Neural progenitor cell (in vitro differentiated cells): ENCODE data around the gene VCL. TPM values are rescaled to one million over a fixed set of nuclear protein-coding genes. Genes with fewer than 3 reads are reported as not detected.
"Not testable (repeated sequence)": the region's sequence is repeated elsewhere in the genome, so short reads cannot be mapped to it uniquely, and the experiment has no call there.

Source experiments
- DNase-seq: peaks from one replicate; pipeline ENCODE4 v3.0.0-alpha.2; 2016; ENCODE audit warnings: low spot score
- H2AFZ ChIP-seq: fragments of 200-600 bp; sonication (generic); replicated peaks from 2 replicates; pipeline ENCODE4 v1.6.1; 2016; ENCODE audit warnings: antibody characterized with exemption
- H3F3A ChIP-seq: fragments of 200-600 bp; sonication (generic); 2 replicates; pipeline ENCODE4 v1.6.1; 2016; ENCODE audit warnings: antibody characterized with exemption, low read depth
- H3K27ac ChIP-seq: fragments of 200-600 bp; sonication (generic); 2 replicates; pipeline ENCODE4 v1.5.1; 2016; ENCODE audit warnings: mild to moderate bottlenecking
- H3K27me3 ChIP-seq: fragments of 200-600 bp; sonication (generic); 2 replicates; pipeline ENCODE4 v1.6.1; 2016; ENCODE audit warnings: mild to moderate bottlenecking, moderate library complexity
- H3K36me3 ChIP-seq: fragments of 200-600 bp; sonication (generic); 2 replicates; pipeline ENCODE4 v1.5.1; 2016
- H3K4me1 ChIP-seq: fragments of 200-600 bp; sonication (generic); 2 replicates; pipeline ENCODE4 v1.6.1; 2016; ENCODE audit warnings: mixed run types
- H3K4me2 ChIP-seq: fragments of 200-600 bp; sonication (generic); 2 replicates; pipeline ENCODE4 v1.6.1; 2016
- H3K4me3 ChIP-seq: fragments of 200-600 bp; sonication (generic); 2 replicates; pipeline ENCODE4 v1.5.1; 2016
- H3K79me2 ChIP-seq: fragments of 200-600 bp; sonication (generic); 2 replicates; pipeline ENCODE4 v1.6.1; 2016; ENCODE audit warnings: low read depth
- H3K9ac ChIP-seq: fragments of 200-600 bp; sonication (generic); 2 replicates; pipeline ENCODE4 v1.6.1; 2016
- H3K9me3 ChIP-seq: fragments of 200-600 bp; sonication (generic); 2 replicates; pipeline ENCODE4 v1.5.1; 2016; ENCODE audit warnings: low read depth
- H4K20me1 ChIP-seq: fragments of 200-600 bp; sonication (generic); 2 replicates; pipeline ENCODE4 v1.6.1; 2016; ENCODE audit warnings: low read depth
- H3K27ac Mint-ChIP-seq: 3 replicates; pipeline ENCODE4 v1.8.0; 2021; ENCODE audit warnings: mixed read lengths
- H3K27me3 Mint-ChIP-seq: 2 replicates; pipeline ENCODE4 v1.8.0; 2022; ENCODE audit warnings: low read depth, mild to moderate bottlenecking, inconsistent platforms, moderate library complexity, mixed read lengths; ENCODE audit not compliant: insufficient read depth
- H3K36me3 Mint-ChIP-seq: 3 replicates; pipeline ENCODE4 v1.8.0; 2021; ENCODE audit warnings: mixed read lengths
- H3K4me1 Mint-ChIP-seq: 3 replicates; pipeline ENCODE4 v1.8.0; 2021; ENCODE audit warnings: mixed read lengths
- H3K4me3 Mint-ChIP-seq: 3 replicates; pipeline ENCODE4 v1.8.0; 2021; ENCODE audit warnings: mild to moderate bottlenecking, moderate library complexity, mixed read lengths
- H3K9me3 Mint-ChIP-seq: 3 replicates; pipeline ENCODE4 v1.8.0; 2020; ENCODE audit warnings: mixed read lengths
- EZH2 ChIP-seq: fragments of 200-600 bp; sonication (generic); IDR thresholded peaks from 2 replicates; pipeline ENCODE4 v1.6.1; 2017; ENCODE audit warnings: antibody characterized with exemption, mild to moderate bottlenecking, moderate library complexity
- EZH2phosphoT487 ChIP-seq: fragments of 200-600 bp; sonication (generic); IDR thresholded peaks from 2 replicates; pipeline ENCODE4 v1.6.1; 2017; ENCODE audit warnings: antibody characterized with exemption
- total RNA-seq: library from RNA; depleted of rRNA; stranded (reverse); fragments of >200 nt; gene quantifications from 2 replicates; pipeline ENCODE4 v1.2.3, GENCODE V29; 2015; ENCODE audit warnings: low replicate concordance
- TF ChIP-seq, protein P1 (sequence below): fragments of 200-600 bp; sonication (generic); IDR thresholded peaks from 2 replicates; pipeline ENCODE4 v1.5.1; 2017; ENCODE audit warnings: antibody characterized with exemption, mild to moderate bottlenecking

VCL gene
- total RNA-seq, 1 donor from 2014 or later: 96.9 TPM

DNA sequence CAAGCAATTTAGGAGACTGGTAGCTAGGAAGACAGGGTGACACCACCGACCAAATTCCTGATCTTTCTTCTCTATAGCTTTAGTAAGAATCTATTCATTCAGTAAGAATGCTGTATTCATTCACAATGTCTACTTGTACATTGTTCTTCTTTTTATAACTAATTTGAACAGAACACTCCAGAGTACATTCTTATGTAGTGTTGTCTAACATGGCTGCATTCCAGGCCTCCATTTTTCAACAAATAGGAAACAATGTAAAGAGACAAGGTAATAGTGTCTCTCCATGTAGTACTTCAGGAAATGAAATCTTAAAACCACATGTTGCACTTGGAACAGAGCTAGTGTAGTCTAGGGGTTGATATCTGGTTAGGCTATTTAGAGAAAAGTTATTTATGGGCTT lies 1.8 kb downstream of the VCL start:
- Mint-ChIP-seq H3K27me3 (peaks cover 8% of the 10 kb centered on the region), H3K27ac (peak overlapping the region; percentile 98), H3K4me1 (peaks cover 36% of the 10 kb centered on the region), H3K4me3 (peak overlapping the region; percentile 96), H3K36me3 (peaks cover 17% of the 10 kb centered on the region), H3K9me3 (no peaks in the 10 kb centered on the region)
- Histone ChIP-seq H3K79me2 (peaks cover 67% of the 10 kb centered on the region), H4K20me1 (peaks cover 35% of the 10 kb centered on the region), H3K9ac (peak overlapping the region; percentile 86), H3K27ac (no peak overlapping the region), H3K4me3 (peak overlapping the region; percentile 96), H3K27me3 (no peaks in the 10 kb centered on the region), H3K9me3 (no peaks in the 10 kb centered on the region), H3F3A (peaks cover 32% of the 10 kb centered on the region), H3K36me3 (no peaks in the 10 kb centered on the region), H2AFZ (no peak overlapping the region), H3K4me1 (peaks cover 27% of the 10 kb centered on the region), H3K4me2 (peak overlapping the region; percentile 97)
- TF ChIP-seq EZH2phosphoT487 (no peak), EZH2 (no peak)
- TF ChIP-seq, protein P1, sequence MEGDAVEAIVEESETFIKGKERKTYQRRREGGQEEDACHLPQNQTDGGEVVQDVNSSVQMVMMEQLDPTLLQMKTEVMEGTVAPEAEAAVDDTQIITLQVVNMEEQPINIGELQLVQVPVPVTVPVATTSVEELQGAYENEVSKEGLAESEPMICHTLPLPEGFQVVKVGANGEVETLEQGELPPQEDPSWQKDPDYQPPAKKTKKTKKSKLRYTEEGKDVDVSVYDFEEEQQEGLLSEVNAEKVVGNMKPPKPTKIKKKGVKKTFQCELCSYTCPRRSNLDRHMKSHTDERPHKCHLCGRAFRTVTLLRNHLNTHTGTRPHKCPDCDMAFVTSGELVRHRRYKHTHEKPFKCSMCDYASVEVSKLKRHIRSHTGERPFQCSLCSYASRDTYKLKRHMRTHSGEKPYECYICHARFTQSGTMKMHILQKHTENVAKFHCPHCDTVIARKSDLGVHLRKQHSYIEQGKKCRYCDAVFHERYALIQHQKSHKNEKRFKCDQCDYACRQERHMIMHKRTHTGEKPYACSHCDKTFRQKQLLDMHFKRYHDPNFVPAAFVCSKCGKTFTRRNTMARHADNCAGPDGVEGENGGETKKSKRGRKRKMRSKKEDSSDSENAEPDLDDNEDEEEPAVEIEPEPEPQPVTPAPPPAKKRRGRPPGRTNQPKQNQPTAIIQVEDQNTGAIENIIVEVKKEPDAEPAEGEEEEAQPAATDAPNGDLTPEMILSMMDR: no peak
- peak; percentile 10 for DNase-seq

DNA sequence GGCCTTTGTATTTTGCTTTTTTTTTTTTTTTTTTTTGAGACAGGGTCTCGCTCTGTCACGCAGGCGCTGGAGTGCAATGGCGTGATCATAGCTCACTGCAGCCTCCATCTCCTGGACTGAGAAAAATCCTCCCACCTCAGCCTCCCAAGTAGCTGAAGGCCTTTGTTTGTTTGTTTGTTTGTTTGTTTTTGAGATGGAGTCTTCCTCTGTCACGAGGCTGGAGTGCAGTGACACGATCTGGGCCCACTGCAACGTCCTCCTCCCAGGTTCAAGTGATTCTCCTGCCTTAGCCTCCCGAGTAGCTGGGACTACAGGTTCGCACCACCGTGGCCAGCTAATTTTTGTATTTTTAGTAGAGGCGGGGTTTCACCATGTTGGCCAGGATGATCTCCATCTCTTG lies 2.3 kb downstream of the VCL start:
- Mint-ChIP-seq H3K36me3 (peaks cover 17% of the 10 kb centered on the region), H3K4me1 (peaks cover 34% of the 10 kb centered on the region), H3K4me3 (peak overlapping the region; percentile 96)
- DNase-seq, H3K27ac Mint-ChIP-seq, H3K27me3 Mint-ChIP-seq, H3K36me3 ChIP-seq, H2AFZ ChIP-seq, H3K9me3 Mint-ChIP-seq, H3K27me3 ChIP-seq, H3K9ac ChIP-seq, H3K9me3 ChIP-seq, H3K27ac ChIP-seq: not testable (repeated sequence)
- peaks cover 35% of the 10 kb centered on the region for H4K20me1 ChIP-seq
- H3F3A ChIP-seq: peaks cover 26% of the 10 kb centered on the region
- peak overlapping the region; percentile 96 for H3K4me3 ChIP-seq
- H3K4me2 ChIP-seq: peak overlapping the region; percentile 97
- peaks cover 72% of the 10 kb centered on the region for H3K79me2 ChIP-seq
- H3K4me1 ChIP-seq: peaks cover 22% of the 10 kb centered on the region

DNA sequence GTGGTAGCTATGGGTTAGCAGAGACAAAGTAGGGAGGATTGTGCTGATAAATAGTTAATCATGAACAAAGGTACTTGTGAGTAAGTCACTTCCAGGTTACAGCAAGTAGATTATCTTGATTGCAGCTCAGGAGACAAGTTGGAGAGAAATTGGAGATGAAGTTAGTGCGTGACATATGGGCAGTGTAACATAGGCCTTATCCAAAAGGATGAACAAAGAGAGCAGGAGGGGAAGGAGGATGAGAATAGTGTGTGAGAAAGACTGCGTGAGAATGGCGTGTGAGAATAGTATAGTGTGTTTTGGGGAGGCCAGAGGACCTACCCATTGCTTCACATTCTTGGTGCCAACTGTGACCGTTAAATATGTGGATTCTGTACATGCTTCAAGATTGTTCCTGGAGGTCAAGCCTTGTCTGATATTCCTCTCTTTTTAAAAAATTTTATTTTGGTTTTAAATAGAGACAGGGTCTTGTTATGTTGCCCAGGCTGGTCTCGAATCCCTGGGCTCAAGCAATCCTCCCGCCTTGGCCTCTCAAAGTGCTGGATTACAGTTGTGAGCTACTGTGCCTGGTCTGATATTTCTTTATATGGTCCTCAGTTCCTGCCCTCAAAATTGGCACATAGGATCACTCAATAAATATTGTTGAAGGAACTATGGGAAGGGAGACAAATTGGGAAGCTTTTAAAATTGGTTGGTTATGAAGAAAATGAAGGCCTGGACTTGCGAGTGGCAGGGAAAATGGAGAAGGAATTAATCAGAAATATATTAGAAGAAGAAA lies 3.2 kb downstream of the VCL start:
- H3K36me3 ChIP-seq: no peaks in the 10 kb centered on the region
- TF ChIP-seq, protein P1: no peak
- TF ChIP-seq EZH2 (no peak), EZH2phosphoT487 (no peak)
- H3K27me3 ChIP-seq: no peaks in the 10 kb centered on the region
- no peak overlapping the region for H3K27ac ChIP-seq
- peak overlapping the region; percentile 97 for H3K4me2 ChIP-seq
- no peak overlapping the region for H2AFZ ChIP-seq
- peak overlapping the region; percentile 96 for H3K4me3 Mint-ChIP-seq
- no peak for DNase-seq
- peaks cover 29% of the 10 kb centered on the region for H3K4me1 Mint-ChIP-seq
- H4K20me1 ChIP-seq: peaks cover 38% of the 10 kb centered on the region
- peaks cover 20% of the 10 kb centered on the region for H3K4me1 ChIP-seq
- no peak overlapping the region for H3K27ac Mint-ChIP-seq
- H3K9me3 ChIP-seq: no peaks in the 10 kb centered on the region
- peaks cover 21% of the 10 kb centered on the region for H3F3A ChIP-seq
- H3K79me2 ChIP-seq: peaks cover 81% of the 10 kb centered on the region
- H3K36me3 Mint-ChIP-seq: peaks cover 17% of the 10 kb centered on the region
- H3K4me3 ChIP-seq: peak overlapping the region; percentile 96
- H3K27me3 Mint-ChIP-seq: peaks cover 8% of the 10 kb centered on the region
- H3K9ac ChIP-seq: no peak overlapping the region
- no peaks in the 10 kb centered on the region for H3K9me3 Mint-ChIP-seq

DNA sequence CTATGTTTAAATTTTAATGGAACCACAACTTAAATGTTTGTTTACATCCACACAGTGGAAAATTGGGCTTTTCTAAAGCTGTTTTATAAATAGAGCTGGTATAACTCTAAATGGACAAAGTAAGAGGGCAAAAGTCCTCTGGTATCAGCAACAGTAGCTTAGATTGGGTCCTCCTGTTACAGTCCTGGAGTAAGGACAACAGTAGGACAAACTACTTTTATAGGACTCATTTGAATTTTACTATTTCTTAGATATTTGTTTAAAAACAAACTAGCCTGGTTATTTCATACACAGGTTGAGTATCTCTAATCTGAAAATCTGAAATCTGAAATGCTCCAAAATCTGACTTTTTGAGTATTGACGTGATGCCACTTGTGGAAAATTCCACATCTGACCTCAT lies 8.4 kb downstream of the VCL start:
- peaks cover 33% of the 10 kb centered on the region for H3K4me1 Mint-ChIP-seq
- peaks cover 2% of the 10 kb centered on the region for H3K4me1 ChIP-seq
- H3K9ac ChIP-seq: no peak overlapping the region
- H3K27me3 ChIP-seq: no peaks in the 10 kb centered on the region
- no peak for DNase-seq
- H3K4me3 Mint-ChIP-seq: no peak overlapping the region
- no peak overlapping the region for H3K4me2 ChIP-seq
- peaks cover 21% of the 10 kb centered on the region for H3K36me3 Mint-ChIP-seq
- no peak overlapping the region for H2AFZ ChIP-seq
- peaks cover 11% of the 10 kb centered on the region for H3F3A ChIP-seq
- no peaks in the 10 kb centered on the region for H3K27me3 Mint-ChIP-seq
- no peak overlapping the region for H3K4me3 ChIP-seq
- H3K36me3 ChIP-seq: no peaks in the 10 kb centered on the region
- H3K9me3 Mint-ChIP-seq: no peaks in the 10 kb centered on the region
- TF ChIP-seq, protein P1: no peak
- H3K27ac ChIP-seq: no peak overlapping the region
- no peak overlapping the region for H3K27ac Mint-ChIP-seq
- peaks cover 100% of the 10 kb centered on the region for H3K79me2 ChIP-seq
- H3K9me3 ChIP-seq: no peaks in the 10 kb centered on the region
- H4K20me1 ChIP-seq: peaks cover 29% of the 10 kb centered on the region
